Cardiac muscle cell (in vitro differentiated cells and primary cell): ENCODE data around the gene C1orf210. TPM values are rescaled to one million over a fixed set of nuclear protein-coding genes. Genes with fewer than 3 reads are reported as not detected.

Experiments used
- DNase-seq, 2 donors: peaks; one replicate each; pipeline versions ENCODE4 v3.0.0 to v3.0.0-alpha.2; 2010 to 2017; ENCODE audit warnings: low read depth in 1 of 2, low spot score in 1 of 2
- H3K27ac ChIP-seq: fragments of 200-600 bp; sonication (generic); 2 replicates; pipeline ENCODE4 v1.5.1; 2016
- H3K27me3 ChIP-seq: fragments of 200-600 bp; sonication (generic); 2 replicates; pipeline ENCODE4 v1.6.0; 2016; ENCODE audit warnings: control low read depth
- H3K36me3 ChIP-seq: fragments of 200-600 bp; sonication (generic); 2 replicates; pipeline ENCODE4 v1.5.1; 2016; ENCODE audit warnings: control low read depth
- H3K4me1 ChIP-seq: fragments of 200-600 bp; sonication (generic); 2 replicates; pipeline ENCODE4 v1.8.1; 2017; ENCODE audit warnings: low read depth, mild to moderate bottlenecking, mixed run types
- H3K4me3 ChIP-seq: fragments of 200-600 bp; sonication (generic); 2 replicates; pipeline ENCODE4 v1.5.1; 2016; ENCODE audit warnings: mild to moderate bottlenecking
- H3K9me3 ChIP-seq: fragments of 200-600 bp; sonication (generic); 2 replicates; pipeline ENCODE4 v1.5.1; 2017; ENCODE audit warnings: low read depth, mild to moderate bottlenecking, control low read depth
- polyA plus RNA-seq: library from polyadenylated mRNA; unstranded; fragments of >200 nt; fragmentation: Nextera tagmentation; extraction: Ambion mirVana; gene quantifications from 2 replicates; pipeline ENCODE4 v1.2.1, GENCODE V29; 2016
- total RNA-seq: library from RNA; depleted of rRNA; stranded (reverse); fragments of >200 nt; gene quantifications from 2 replicates; pipeline ENCODE4 v1.2.3, GENCODE V29; 2016
- TF ChIP-seq, protein P1 (sequence below): IDR thresholded peaks from 2 replicates; pipeline ENCODE4 v1.5.1; 2012; ENCODE audit warnings: low read depth, mild to moderate bottlenecking, low read length

Gene C1orf210
- total and polyA plus RNA-seq, 2 experiments from 2014 or later, result 0.12 TPM; not detected in 1

- no peak for DNase-seq
- no peak overlapping the region for H3K4me3 ChIP-seq
- no peaks in the 10 kb centered on the region for H3K27me3 ChIP-seq
- H3K4me1 ChIP-seq, result no peaks in the 10 kb centered on the region
- TF ChIP-seq, protein P1, sequence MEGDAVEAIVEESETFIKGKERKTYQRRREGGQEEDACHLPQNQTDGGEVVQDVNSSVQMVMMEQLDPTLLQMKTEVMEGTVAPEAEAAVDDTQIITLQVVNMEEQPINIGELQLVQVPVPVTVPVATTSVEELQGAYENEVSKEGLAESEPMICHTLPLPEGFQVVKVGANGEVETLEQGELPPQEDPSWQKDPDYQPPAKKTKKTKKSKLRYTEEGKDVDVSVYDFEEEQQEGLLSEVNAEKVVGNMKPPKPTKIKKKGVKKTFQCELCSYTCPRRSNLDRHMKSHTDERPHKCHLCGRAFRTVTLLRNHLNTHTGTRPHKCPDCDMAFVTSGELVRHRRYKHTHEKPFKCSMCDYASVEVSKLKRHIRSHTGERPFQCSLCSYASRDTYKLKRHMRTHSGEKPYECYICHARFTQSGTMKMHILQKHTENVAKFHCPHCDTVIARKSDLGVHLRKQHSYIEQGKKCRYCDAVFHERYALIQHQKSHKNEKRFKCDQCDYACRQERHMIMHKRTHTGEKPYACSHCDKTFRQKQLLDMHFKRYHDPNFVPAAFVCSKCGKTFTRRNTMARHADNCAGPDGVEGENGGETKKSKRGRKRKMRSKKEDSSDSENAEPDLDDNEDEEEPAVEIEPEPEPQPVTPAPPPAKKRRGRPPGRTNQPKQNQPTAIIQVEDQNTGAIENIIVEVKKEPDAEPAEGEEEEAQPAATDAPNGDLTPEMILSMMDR, result no peak
- no peaks in the 10 kb centered on the region for H3K9me3 ChIP-seq
- H3K27ac ChIP-seq, result no peak overlapping the region
- no peaks in the 10 kb centered on the region for H3K36me3 ChIP-seq
Measured at GRCh38 chr1:43253173-43253572, 32.2 kb downstream of the C1orf210 start.

DNA sequence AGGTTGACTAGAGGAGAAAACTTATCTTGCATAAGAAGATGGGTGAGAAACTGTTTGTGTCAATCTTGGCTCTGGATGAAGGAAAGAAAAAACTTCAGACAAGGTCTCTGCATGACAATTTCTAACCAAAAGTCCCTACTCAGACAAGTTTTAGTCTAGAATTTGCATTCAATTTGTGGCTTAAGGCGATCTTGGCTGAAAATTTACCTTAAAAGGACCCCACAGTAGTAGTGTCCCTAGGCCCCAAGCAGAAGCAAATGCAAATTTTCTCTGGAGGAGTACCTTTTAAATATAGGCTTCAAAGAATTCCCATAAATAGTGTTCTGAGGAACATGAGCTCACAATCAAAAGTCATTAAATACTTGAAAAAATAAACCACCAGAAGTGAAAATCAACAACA is 33.2 kb downstream of the C1orf210 start:
- H3K4me3 ChIP-seq, result no peak overlapping the region
- no peaks in the 10 kb centered on the region for H3K27me3 ChIP-seq
- DNase-seq, result no peak
- H3K36me3 ChIP-seq, result no peaks in the 10 kb centered on the region
- no peaks in the 10 kb centered on the region for H3K4me1 ChIP-seq
- H3K27ac ChIP-seq, result no peak overlapping the region
- TF ChIP-seq, protein P1, result no peak
- no peaks in the 10 kb centered on the region for H3K9me3 ChIP-seq

- Histone ChIP-seq H3K4me3 (no peak overlapping the region), H3K27ac (no peak overlapping the region), H3K4me1 (no peaks in the 10 kb centered on the region), H3K36me3 (no peaks in the 10 kb centered on the region), H3K27me3 (no peaks in the 10 kb centered on the region), H3K9me3 (no peaks in the 10 kb centered on the region)
- TF ChIP-seq, protein P1, result no peak
- no peak for DNase-seq
Measured at GRCh38 chr1:43251024-43251423, 34.4 kb downstream of the C1orf210 start.

- H3K36me3 ChIP-seq, result no peaks in the 10 kb centered on the region
- no peak for DNase-seq
- H3K4me1 ChIP-seq, result no peaks in the 10 kb centered on the region
- TF ChIP-seq, protein P1, result no peak
- H3K4me3 ChIP-seq, result no peak overlapping the region
- no peaks in the 10 kb centered on the region for H3K27me3 ChIP-seq
- no peak overlapping the region for H3K27ac ChIP-seq
- H3K9me3 ChIP-seq, result no peaks in the 10 kb centered on the region
Measured at GRCh38 chr1:43250351-43250761, 35.0 kb downstream of the C1orf210 start.

DNA sequence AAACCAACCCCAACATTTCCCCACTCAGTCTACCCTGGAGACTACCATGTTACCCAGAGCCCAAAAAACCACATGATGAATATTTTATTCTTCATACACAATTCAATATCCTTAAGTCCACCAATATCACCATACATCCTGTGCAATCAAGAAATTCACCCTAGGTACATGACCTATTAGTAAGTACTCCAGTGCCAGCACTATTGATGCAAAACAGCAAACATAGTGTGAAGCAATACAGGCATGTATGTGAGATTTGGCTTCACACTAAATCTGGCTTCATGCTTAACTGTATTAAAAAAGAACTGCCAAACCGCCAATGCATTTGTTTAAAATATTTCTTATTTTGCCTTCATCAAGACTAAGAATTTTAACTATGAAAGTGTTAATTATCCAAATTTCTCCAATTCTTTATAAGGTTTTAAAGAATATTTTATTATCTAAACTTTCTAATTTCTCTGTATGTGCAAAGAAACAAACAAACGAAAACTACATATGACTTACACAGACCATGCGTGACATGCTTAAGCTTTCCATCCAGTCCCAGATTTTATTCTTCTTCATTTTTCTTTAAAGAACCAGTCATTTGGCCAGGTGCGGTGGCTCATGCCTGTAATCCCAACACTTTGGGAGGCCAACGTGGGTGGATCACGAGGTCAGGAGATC is 38.0 kb downstream of the C1orf210 start:
- TF ChIP-seq, protein P1, result no peak
- Histone ChIP-seq H3K36me3 (no peaks in the 10 kb centered on the region), H3K9me3 (no peaks in the 10 kb centered on the region), H3K27me3 (no peaks in the 10 kb centered on the region), H3K4me3 (no peak overlapping the region), H3K4me1 (no peaks in the 10 kb centered on the region), H3K27ac (no peak overlapping the region)
- DNase-seq, result no peak
